ENCODE data around the gene ZNF792. TPM values are rescaled to one million over a fixed set of nuclear protein-coding genes. Genes with fewer than 3 reads are reported as not detected.

The ZNF792 gene
- 1 to 10 TPM; 2.5 to 6.5 (median 3.7) TPM for total RNA-seq

- H3K9me3 ChIP-seq = peaks cover 8% of the 10 kb centered on the region
- H3K4me3 ChIP-seq = peak within 1 kb of the TSS; percentile 91
- peak in 1 of 2 donors; percentile 79 for DNase-seq (ENCODE audit: low spot score in 2 of 2)
- peaks cover 30% of the 10 kb centered on the region for H3K4me1 ChIP-seq
- H3K27me3 ChIP-seq = no peaks in the 10 kb centered on the region
- WGBS = 0% methylated on average over 24 of the region's 78 CpGs
- TF ChIP-seq POLR2AphosphoS5 (IDR thresholded peaks at IDR 0.05) (no peak), POLR2A (IDR thresholded peaks at IDR 0.05) (no peak), CTCF (IDR thresholded peaks at IDR 0.05) (no peak), EP300 (IDR thresholded peaks at IDR 0.05) (no peak)
- H3K27ac ChIP-seq = peak within 1 kb of the TSS; percentile 61
- H3K36me3 ChIP-seq = peaks cover 20% of the 10 kb centered on the region
Observed at GRCh38 chr19:34963573-34964406, at the start of gene ZNF792. ZNF792 (minus strand) TSS chr19:34964229; CDS start chr19:34963662, 567 bp downstream.

- Histone ChIP-seq H3K4me1 (peaks cover 14% of the 10 kb centered on the region), H3K4me3 (no peak overlapping the region), H3K27me3 (no peaks in the 10 kb centered on the region), H3K27ac (no peak overlapping the region), H3K36me3 (peaks cover 68% of the 10 kb centered on the region), H3K9me3 (no peaks in the 10 kb centered on the region)
- 48% methylated on average over 27 of the region's 32 CpGs for WGBS
- peak; percentile 84 to 91 for DNase-seq (ENCODE audit: low spot score in 2 of 2)
- TF ChIP-seq POLR2A (IDR thresholded peaks at IDR 0.05) (no peak), CTCF (IDR thresholded peaks at IDR 0.05) (peak; percentile 80 to 96), POLR2AphosphoS5 (IDR thresholded peaks at IDR 0.05) (peak in 1 of 3 donors; percentile 4), EP300 (IDR thresholded peaks at IDR 0.05) (no peak)
Observed at GRCh38 chr19:35013041-35013819, 49.2 kb upstream of the ZNF792 start.

GRCh38 chr19:35011737-35012682, 48.0 kb upstream of the ZNF792 start:
- no peaks in the 10 kb centered on the region for H3K27me3 ChIP-seq
- peaks cover 65% of the 10 kb centered on the region for H3K36me3 ChIP-seq
- 80% methylated on average over 7 of the region's 18 CpGs for WGBS

GRCh38 chr19:35011091-35011689, 47.2 kb upstream of the ZNF792 start:
- WGBS = 77% methylated on average over 9 of the region's 13 CpGs
- TF ChIP-seq CTCF (IDR thresholded peaks at IDR 0.05) (no peak), POLR2AphosphoS5 (IDR thresholded peaks at IDR 0.05) (no peak), POLR2A (IDR thresholded peaks at IDR 0.05) (no peak), EP300 (IDR thresholded peaks at IDR 0.05) (no peak)
- no peak overlapping the region for H3K27ac ChIP-seq
- H3K27me3 ChIP-seq = no peaks in the 10 kb centered on the region
- H3K9me3 ChIP-seq = no peaks in the 10 kb centered on the region
- no peak overlapping the region for H3K4me3 ChIP-seq
- H3K36me3 ChIP-seq = peaks cover 58% of the 10 kb centered on the region
- no peak for DNase-seq (ENCODE audit: low spot score in 2 of 2)
- peaks cover 14% of the 10 kb centered on the region for H3K4me1 ChIP-seq

More at GRCh38 chr19:35011737-35012682, 48.0 kb upstream of the ZNF792 start:
- TF ChIP-seq CTCF (IDR thresholded peaks at IDR 0.05) = no peak
- TF ChIP-seq POLR2AphosphoS5 (IDR thresholded peaks at IDR 0.05) = no peak
- no peak for TF ChIP-seq POLR2A (IDR thresholded peaks at IDR 0.05)
- H3K4me3 ChIP-seq = no peak overlapping the region
- no peak for DNase-seq (ENCODE audit: low spot score in 2 of 2)
- no peak overlapping the region for H3K27ac ChIP-seq
- H3K4me1 ChIP-seq = peaks cover 14% of the 10 kb centered on the region
- H3K9me3 ChIP-seq = no peaks in the 10 kb centered on the region
